Endothelial cell (in vitro differentiated cells): Measurements from ENCODE around the gene SLC4A7. TPM values are rescaled to one million over a fixed set of nuclear protein-coding genes. Genes with fewer than 3 reads are reported as not detected.
"Not testable (repeated sequence)": the region's sequence is repeated elsewhere in the genome, so short reads cannot be mapped to it uniquely, and the experiment has no call there.

Source experiments
- DNase-seq: peaks from one replicate; pipeline ENCODE4 v3.0.0; 2021; ENCODE audit warnings: low spot score
- H3K27ac Mint-ChIP-seq: one replicate; pipeline ENCODE4 v1.8.0; 2021; ENCODE audit warnings: mixed read lengths, inconsistent platforms; ENCODE audit not compliant: unreplicated experiment
- H3K27me3 Mint-ChIP-seq: one replicate; pipeline ENCODE4 v1.8.0; 2021; ENCODE audit warnings: mild to moderate bottlenecking, moderate library complexity, mixed read lengths, inconsistent platforms; ENCODE audit not compliant: unreplicated experiment
- H3K36me3 Mint-ChIP-seq: one replicate; pipeline ENCODE4 v1.8.0; 2021; ENCODE audit warnings: mild to moderate bottlenecking, low read depth, mixed read lengths, inconsistent platforms; ENCODE audit not compliant: unreplicated experiment
- H3K4me1 Mint-ChIP-seq: one replicate; pipeline ENCODE4 v1.8.0; 2021; ENCODE audit warnings: mild to moderate bottlenecking, mixed read lengths, inconsistent platforms; ENCODE audit not compliant: unreplicated experiment
- H3K4me3 Mint-ChIP-seq: one replicate; pipeline ENCODE4 v1.8.0; 2021; ENCODE audit warnings: mild to moderate bottlenecking, mixed read lengths, inconsistent platforms; ENCODE audit not compliant: unreplicated experiment
- H3K9me3 Mint-ChIP-seq: one replicate; pipeline ENCODE4 v1.8.0; 2021; ENCODE audit warnings: mixed read lengths, inconsistent platforms; ENCODE audit not compliant: unreplicated experiment
- CTCF ChIP-seq: fragments of 200-600 bp; sonication (generic); IDR thresholded peaks from one replicate; pipeline ENCODE4 v1.5.0; 2021; ENCODE audit warnings: antibody characterized with exemption; ENCODE audit not compliant: unreplicated experiment
- total RNA-seq: library from RNA; stranded (reverse); fragmentation: NEBNext Ultra II Directional; extraction: Animal tissue kit (Norgen Biotek cat#: 25700); gene quantifications from one replicate; pipeline ENCODE4 v1.2.1, GENCODE V29; 2021; ENCODE audit not compliant: unreplicated experiment

Gene SLC4A7
- total RNA-seq, 1 donor from 2014 or later = 29.1 TPM

GRCh38 chr3:27451842-27452241 is 32.3 kb downstream of the SLC4A7 start:
- Mint-ChIP-seq H3K4me3 (no peak overlapping the region), H3K27ac (no peak overlapping the region), H3K27me3 (no peaks in the 10 kb centered on the region), H3K36me3 (no peaks in the 10 kb centered on the region), H3K9me3 (no peaks in the 10 kb centered on the region), H3K4me1 (no peaks in the 10 kb centered on the region)
- TF ChIP-seq CTCF = no peak
- DNase-seq = no peak

- no peak for DNase-seq
- no peaks in the 10 kb centered on the region for H3K4me1 Mint-ChIP-seq
- H3K9me3 Mint-ChIP-seq = no peaks in the 10 kb centered on the region
- H3K4me3 Mint-ChIP-seq = no peak overlapping the region
- TF ChIP-seq CTCF = no peak
- H3K27ac Mint-ChIP-seq = no peak overlapping the region
- no peaks in the 10 kb centered on the region for H3K27me3 Mint-ChIP-seq
- H3K36me3 Mint-ChIP-seq = no peaks in the 10 kb centered on the region
These were observed 32.9 kb downstream of the SLC4A7 start for GRCh38 chr3:27451251-27451650.

GRCh38 chr3:27449530-27450150 is 34.5 kb downstream of the SLC4A7 start:
- DNase-seq = no peak
- no peak overlapping the region for H3K27ac Mint-ChIP-seq
- no peaks in the 10 kb centered on the region for H3K9me3 Mint-ChIP-seq
- H3K36me3 Mint-ChIP-seq = no peaks in the 10 kb centered on the region
- H3K27me3 Mint-ChIP-seq = no peaks in the 10 kb centered on the region
- H3K4me1 Mint-ChIP-seq = no peaks in the 10 kb centered on the region
- no peak overlapping the region for H3K4me3 Mint-ChIP-seq
- TF ChIP-seq CTCF = no peak

DNA sequence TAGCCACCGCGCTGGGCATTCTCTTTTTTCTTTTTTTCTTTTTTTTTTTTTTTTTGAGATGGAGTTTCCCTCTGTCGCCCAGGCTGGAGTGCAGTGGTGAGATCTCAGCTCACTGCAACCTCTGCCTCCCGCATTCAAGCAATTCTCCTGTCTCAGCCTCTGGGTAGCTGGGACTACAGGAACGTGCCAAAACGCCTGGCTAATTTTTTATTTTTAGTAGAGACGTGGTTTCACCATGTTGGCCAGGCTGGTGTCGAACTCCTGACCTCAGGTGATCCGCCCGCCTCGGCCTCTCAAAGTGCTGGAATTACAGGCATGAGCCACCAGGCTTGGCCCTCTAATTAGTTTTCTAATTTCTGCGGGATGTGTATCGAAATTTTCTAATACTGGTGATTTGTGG is 41.2 kb downstream of the SLC4A7 start:
- not testable (repeated sequence) for H3K9me3 Mint-ChIP-seq, H3K27ac Mint-ChIP-seq, H3K4me1 Mint-ChIP-seq, H3K4me3 Mint-ChIP-seq, DNase-seq, H3K27me3 Mint-ChIP-seq
- H3K36me3 Mint-ChIP-seq = peaks cover 22% of the 10 kb centered on the region

DNA sequence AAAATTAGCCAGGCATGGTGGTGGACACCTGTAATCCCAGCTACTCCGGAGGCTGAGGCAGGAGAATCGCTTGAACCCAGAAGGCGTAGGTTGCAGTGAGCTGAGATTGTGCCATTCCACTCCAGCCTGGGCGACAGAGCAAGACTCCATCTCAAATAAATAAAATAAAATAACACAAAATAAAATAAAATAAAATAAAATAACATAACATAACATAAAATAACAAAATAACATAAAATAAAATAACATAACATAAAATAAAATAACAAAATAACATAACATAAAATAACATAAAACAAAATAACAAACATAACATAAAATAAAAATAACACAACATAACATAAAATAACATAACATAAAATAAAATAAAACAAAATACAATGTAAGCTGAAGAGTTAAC is 45.8 kb downstream of the SLC4A7 start:
- not testable (repeated sequence) for H3K27ac Mint-ChIP-seq, H3K4me1 Mint-ChIP-seq, DNase-seq, H3K4me3 Mint-ChIP-seq, H3K27me3 Mint-ChIP-seq, H3K9me3 Mint-ChIP-seq
- peaks cover 29% of the 10 kb centered on the region for H3K36me3 Mint-ChIP-seq

DNA sequence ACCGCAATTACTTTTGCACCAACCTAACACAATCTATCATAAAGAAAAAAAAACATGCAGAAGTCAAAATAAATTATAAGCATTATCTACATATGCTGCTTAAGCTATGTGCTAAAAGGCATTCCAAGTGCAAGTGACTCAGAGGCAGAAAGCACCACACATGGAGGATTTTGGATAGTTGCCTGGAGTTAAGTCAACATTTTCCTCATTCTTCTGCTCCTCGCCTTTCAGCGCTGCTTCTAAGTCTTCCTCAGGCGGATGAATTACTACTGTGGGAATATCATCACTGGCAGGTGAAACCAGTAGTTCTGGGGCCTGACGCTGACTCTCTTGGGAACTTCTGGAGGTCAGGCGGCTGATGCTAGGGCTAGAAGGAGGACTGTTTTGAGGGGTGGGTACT is 53.1 kb downstream of the SLC4A7 start:
- no peak for DNase-seq

More for the DNA sequence above, 53.1 kb downstream of the SLC4A7 start:
- Mint-ChIP-seq H3K9me3 (no peaks in the 10 kb centered on the region), H3K27ac (peak overlapping the region; percentile 13), H3K36me3 (peaks cover 12% of the 10 kb centered on the region), H3K4me1 (no peaks in the 10 kb centered on the region), H3K27me3 (peaks cover 2% of the 10 kb centered on the region), H3K4me3 (no peak overlapping the region)
- no peak for TF ChIP-seq CTCF
